ENCODE data around the gene DYNC1H1. TPM values are rescaled to one million over a fixed set of nuclear protein-coding genes. Genes with fewer than 3 reads are reported as not detected.
A peak's percentile ranks its signal among the peaks of the same experiment; 100 is the strongest.

DYNC1H1 gene
- total and polyA plus RNA-seq, 2 of the 13 experiments (the other 11 are each of a cell fraction or from before 2014, with no cell fraction given) = 74.4 to 239 TPM

DNA sequence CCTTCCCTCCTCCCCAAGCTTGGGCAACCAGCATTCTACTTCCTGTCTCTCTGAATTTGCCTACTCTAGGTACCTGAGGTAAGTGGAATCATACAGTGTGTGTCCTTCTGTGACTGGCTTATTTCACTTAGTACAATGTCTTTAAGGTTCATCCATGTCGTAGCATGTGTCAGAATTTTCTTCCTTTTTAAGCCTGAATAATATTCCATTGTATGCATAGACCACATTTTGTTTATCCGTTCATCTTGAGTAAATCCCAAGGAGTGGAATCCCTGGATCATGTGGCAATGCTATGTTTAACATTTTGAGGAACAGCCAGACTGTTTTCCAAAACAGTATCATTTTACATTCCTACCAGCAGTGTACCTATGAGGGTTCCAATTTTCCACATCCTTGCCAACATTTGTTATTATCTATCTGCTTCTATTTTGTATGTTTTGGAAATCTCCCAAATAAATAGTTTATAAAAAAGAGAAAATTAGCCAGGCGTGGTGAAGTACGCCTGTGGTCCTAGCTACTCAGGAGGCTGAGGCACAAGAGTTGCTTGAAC, 110.1 kb downstream of the DYNC1H1 start:
- no peaks in the 10 kb centered on the region for H4K20me1 ChIP-seq (ENCODE audit: insufficient read depth, low read length)
- ChIA-PET POLR2A (interaction anchor here (1.1 kb wide), 1 partner anchor 16 kb away, joined by 3 read pairs; no protein-coding TSS in a partner anchor), CTCF (ENCODE audit: low intra/inter-chr PET ratio, low total read pairs) (no interaction called here)
- intact Hi-C loops (cut with micrococcal nuclease; ENCODE audit: unreplicated experiment) = no loop called here
- ATAC-seq = no peak
- no peak overlapping the region for H3K4me2 ChIP-seq (ENCODE audit: low read depth, low read length)
- no peak overlapping the region for H3K4me3 ChIP-seq (replicated peaks in 1 of 3; ENCODE audit: insufficient read depth in 1 of 3, low read depth in 2 of 3, low read length in 3 of 3)
- H3K27ac ChIP-seq (ENCODE audit: extremely low read length, insufficient read depth, low read length) = no peak overlapping the region
- no peak for DNase-seq (ENCODE audit: low spot score)
- H3K4me1 ChIP-seq (ENCODE audit: insufficient read depth, low read length) = peaks cover 13% of the 10 kb centered on the region; the same call in 1 of the 2 replicates
- H2AFZ ChIP-seq (ENCODE audit: low read length) = no peak overlapping the region
- no peaks in the 10 kb centered on the region for H3K79me2 ChIP-seq (ENCODE audit: insufficient read depth, low read length)
- 82% methylated on average over 4 of the region's 4 CpGs for WGBS (ENCODE audit: low lambda C conversion rate)
- H3K9ac ChIP-seq (ENCODE audit: insufficient read depth, low read depth, low read length) = no peak overlapping the region
- in situ Hi-C loops (cut with HindIII; ENCODE audit: extremely low pct_ligation_motif_present, low pct_unique_long_range_greater_than_20kb) = loop anchor here (10.0 kb wide), 1 partner anchor 240 kb away; the partner anchor contains the start of gene ZNF839
- BruUV-seq (replicated peaks) = no TSS peak
- H3K9me3 ChIP-seq (ENCODE audit: low read length) = no peaks in the 10 kb centered on the region
- H3K27me3 ChIP-seq (ENCODE audit: control insufficient read depth in 1 of 2, insufficient read depth in 2 of 2, low read length in 2 of 2) = no peaks in the 10 kb centered on the region
- no peak for TF ChIP-seq THAP11 (CRISPR knock-in tag; IDR thresholded peaks at IDR 0.05)
- peak; percentile 74 for TF ChIP-seq ZNF7 (CRISPR knock-in tag; IDR thresholded peaks at IDR 0.05)
- no peak for TF ChIP-seq NR2F1 (CRISPR knock-in tag; IDR thresholded peaks at IDR 0.05)
- TF ChIP-seq, protein P1, sequence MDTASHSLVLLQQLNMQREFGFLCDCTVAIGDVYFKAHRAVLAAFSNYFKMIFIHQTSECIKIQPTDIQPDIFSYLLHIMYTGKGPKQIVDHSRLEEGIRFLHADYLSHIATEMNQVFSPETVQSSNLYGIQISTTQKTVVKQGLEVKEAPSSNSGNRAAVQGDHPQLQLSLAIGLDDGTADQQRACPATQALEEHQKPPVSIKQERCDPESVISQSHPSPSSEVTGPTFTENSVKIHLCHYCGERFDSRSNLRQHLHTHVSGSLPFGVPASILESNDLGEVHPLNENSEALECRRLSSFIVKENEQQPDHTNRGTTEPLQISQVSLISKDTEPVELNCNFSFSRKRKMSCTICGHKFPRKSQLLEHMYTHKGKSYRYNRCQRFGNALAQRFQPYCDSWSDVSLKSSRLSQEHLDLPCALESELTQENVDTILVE (CRISPR knock-in tag; IDR thresholded peaks at IDR 0.05) = no peak
- no peak for TF ChIP-seq PRPF4 (IDR thresholded peaks at IDR 0.05; ENCODE audit: low read depth, low read length, poor library complexity, severe bottlenecking)
- H3K36me3 ChIP-seq (replicated peaks in 1 of 2; ENCODE audit: control insufficient read depth in 1 of 2, insufficient read depth in 2 of 2, low read length in 2 of 2) = peaks cover under 1 to 3% of the 10 kb centered on the region in 2 experiments; a peak in 2 of 5 replicates
- no peak for FAIRE-seq

DNA sequence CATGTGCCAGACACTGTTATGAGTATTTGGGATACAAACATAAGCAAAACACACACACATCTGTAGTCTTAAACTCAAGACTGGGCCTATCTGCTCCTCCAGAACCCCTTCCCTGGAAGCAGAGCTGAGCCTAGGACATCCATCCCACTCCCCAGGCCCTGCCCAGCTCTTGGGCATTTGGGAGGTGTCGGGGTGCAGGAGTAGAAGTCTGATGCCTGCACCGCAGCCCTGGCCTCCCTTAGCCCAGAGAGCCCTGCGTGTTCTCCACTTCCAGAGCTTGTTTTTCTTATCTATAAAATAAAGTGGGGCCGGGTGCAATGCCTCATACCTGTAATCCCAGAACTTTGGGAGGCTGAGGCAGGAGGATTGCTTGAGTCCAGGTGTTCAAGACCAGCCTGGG, 110.8 kb downstream of the DYNC1H1 start:
- H3K79me2 ChIP-seq (ENCODE audit: insufficient read depth, low read length) = no peaks in the 10 kb centered on the region
- 93% methylated on average over 4 of the region's 4 CpGs for WGBS (ENCODE audit: low lambda C conversion rate)
- 0 out of 2 replicates have a peak, but pooled peaks cover 2% of the 10 kb centered on the region for H4K20me1 ChIP-seq (ENCODE audit: insufficient read depth, low read length)
- peaks cover 4 to 8% of the 10 kb centered on the region in 2 experiments; a peak in 3 of 5 replicates for H3K36me3 ChIP-seq (replicated peaks in 1 of 2; ENCODE audit: control insufficient read depth in 1 of 2, insufficient read depth in 2 of 2, low read length in 2 of 2)
- no peak overlapping the region for H3K4me3 ChIP-seq (replicated peaks in 1 of 3; ENCODE audit: insufficient read depth in 1 of 3, low read depth in 2 of 3, low read length in 3 of 3)
- H3K4me1 ChIP-seq (ENCODE audit: insufficient read depth, low read length) = peaks cover 13% of the 10 kb centered on the region; the same call in 1 of the 2 replicates
- intact Hi-C loops (cut with micrococcal nuclease; ENCODE audit: unreplicated experiment) = no loop called here
- ChIA-PET CTCF (ENCODE audit: low intra/inter-chr PET ratio, low total read pairs) (no interaction called here), POLR2A (interaction anchor here (1.1 kb wide), 1 partner anchor 16 kb away, joined by 3 read pairs; no protein-coding TSS in a partner anchor)
- peak; percentile 11; the same call in 1 of the 3 replicates for ATAC-seq
- no peak for FAIRE-seq
- no peak overlapping the region for H3K4me2 ChIP-seq (ENCODE audit: low read depth, low read length)
- in situ Hi-C loops (cut with HindIII; ENCODE audit: extremely low pct_ligation_motif_present, low pct_unique_long_range_greater_than_20kb) = loop anchor here (10.0 to 25.0 kb wide), 2 partner anchors 240 to 363 kb away; partner anchors contain the start of gene ZNF839
- no peak for DNase-seq (ENCODE audit: low spot score)
- BruUV-seq (replicated peaks) = no TSS peak
- no peaks in the 10 kb centered on the region for H3K27me3 ChIP-seq (ENCODE audit: control insufficient read depth in 1 of 2, insufficient read depth in 2 of 2, low read length in 2 of 2)
- H3K9me3 ChIP-seq (ENCODE audit: low read length) = no peaks in the 10 kb centered on the region
- H3K9ac ChIP-seq (ENCODE audit: insufficient read depth, low read depth, low read length) = no peak overlapping the region
- no peak overlapping the region for H2AFZ ChIP-seq (ENCODE audit: low read length)
- no peak overlapping the region for H3K27ac ChIP-seq (ENCODE audit: extremely low read length, insufficient read depth, low read length)
- TF ChIP-seq ZNF251 (CRISPR knock-in tag; IDR thresholded peaks at IDR 0.05) = no peak
- no peak for TF ChIP-seq MEIS1 (CRISPR knock-in tag; IDR thresholded peaks at IDR 0.05; ENCODE audit: borderline replicate concordance)
- no peak for TF ChIP-seq ZFP37 (CRISPR knock-in tag; IDR thresholded peaks at IDR 0.05; ENCODE audit: borderline replicate concordance)
- TF ChIP-seq ZNF432 (CRISPR knock-in tag; IDR thresholded peaks at IDR 0.05; ENCODE audit: borderline replicate concordance) = no peak
- TF ChIP-seq RBFOX2 (IDR thresholded peaks at IDR 0.05; ENCODE audit: low read depth, low read length) = no peak
- TF ChIP-seq ZNF333 (CRISPR knock-in tag; IDR thresholded peaks at IDR 0.05; ENCODE audit: borderline replicate concordance) = no peak
- no peak for TF ChIP-seq ARNTL (CRISPR knock-in tag; IDR thresholded peaks at IDR 0.05)
- TF ChIP-seq, protein P2, sequence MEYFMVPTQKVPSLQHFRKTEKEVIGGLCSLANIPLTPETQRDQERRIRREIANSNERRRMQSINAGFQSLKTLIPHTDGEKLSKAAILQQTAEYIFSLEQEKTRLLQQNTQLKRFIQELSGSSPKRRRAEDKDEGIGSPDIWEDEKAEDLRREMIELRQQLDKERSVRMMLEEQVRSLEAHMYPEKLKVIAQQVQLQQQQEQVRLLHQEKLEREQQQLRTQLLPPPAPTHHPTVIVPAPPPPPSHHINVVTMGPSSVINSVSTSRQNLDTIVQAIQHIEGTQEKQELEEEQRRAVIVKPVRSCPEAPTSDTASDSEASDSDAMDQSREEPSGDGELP (IDR thresholded peaks at IDR 0.05; ENCODE audit: borderline replicate concordance, low read depth) = no peak
- TF ChIP-seq SAP130 (CRISPR knock-in tag; IDR thresholded peaks at IDR 0.05; ENCODE audit: low read depth) = no peak
- TF ChIP-seq FIP1L1 (IDR thresholded peaks at IDR 0.05; ENCODE audit: borderline replicate concordance, insufficient read depth, low read depth, low read length) = no peak
- no peak for TF ChIP-seq ZNF354B (CRISPR knock-in tag; IDR thresholded peaks at IDR 0.05)
- no peak for TF ChIP-seq MXI1 (IDR thresholded peaks at IDR 0.05; ENCODE audit: borderline replicate concordance, low read depth, low read length)
